DND-41 (cell line): Measurements from ENCODE around the gene ZSCAN30.

Experiments used
- EZH2 ChIP-seq: IDR thresholded peaks from 3 replicates; pipeline ENCODE4 v1.6.1; 2012; ENCODE audit warnings: borderline replicate concordance, low read depth, mild to moderate bottlenecking, moderate library complexity, low read length, inconsistent platforms; ENCODE audit not compliant: severe bottlenecking
- TF ChIP-seq, protein P1 (sequence below): IDR thresholded peaks from 2 replicates; pipeline ENCODE4 v1.5.1; 2012; ENCODE audit warnings: borderline replicate concordance, low read length, moderate library complexity, mild to moderate bottlenecking; ENCODE audit not compliant: poor library complexity, severe bottlenecking; ENCODE audit errors: extremely low read depth

DNA sequence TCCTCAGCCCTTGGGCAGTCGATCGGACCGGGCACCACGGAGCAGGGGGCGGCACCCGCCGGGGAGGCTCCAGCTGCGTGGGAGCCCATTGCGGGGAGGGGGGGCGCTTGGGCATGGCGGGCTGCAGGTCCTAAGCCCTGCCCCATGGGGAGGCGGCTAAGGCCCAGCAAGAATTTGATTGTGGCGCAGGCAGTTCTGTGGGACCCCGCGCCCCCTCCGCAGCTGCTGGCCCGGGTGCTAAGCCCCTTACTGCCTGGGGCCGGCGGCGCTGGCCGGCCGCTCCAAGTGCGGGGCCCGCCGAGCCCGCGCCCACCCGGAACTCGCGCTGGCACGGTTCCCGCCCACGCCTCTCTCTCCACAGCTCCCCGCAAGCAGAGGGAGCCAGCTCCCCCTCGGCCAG lies 18.4 kb downstream of the ZSCAN30 start:
- TF ChIP-seq, protein P1, sequence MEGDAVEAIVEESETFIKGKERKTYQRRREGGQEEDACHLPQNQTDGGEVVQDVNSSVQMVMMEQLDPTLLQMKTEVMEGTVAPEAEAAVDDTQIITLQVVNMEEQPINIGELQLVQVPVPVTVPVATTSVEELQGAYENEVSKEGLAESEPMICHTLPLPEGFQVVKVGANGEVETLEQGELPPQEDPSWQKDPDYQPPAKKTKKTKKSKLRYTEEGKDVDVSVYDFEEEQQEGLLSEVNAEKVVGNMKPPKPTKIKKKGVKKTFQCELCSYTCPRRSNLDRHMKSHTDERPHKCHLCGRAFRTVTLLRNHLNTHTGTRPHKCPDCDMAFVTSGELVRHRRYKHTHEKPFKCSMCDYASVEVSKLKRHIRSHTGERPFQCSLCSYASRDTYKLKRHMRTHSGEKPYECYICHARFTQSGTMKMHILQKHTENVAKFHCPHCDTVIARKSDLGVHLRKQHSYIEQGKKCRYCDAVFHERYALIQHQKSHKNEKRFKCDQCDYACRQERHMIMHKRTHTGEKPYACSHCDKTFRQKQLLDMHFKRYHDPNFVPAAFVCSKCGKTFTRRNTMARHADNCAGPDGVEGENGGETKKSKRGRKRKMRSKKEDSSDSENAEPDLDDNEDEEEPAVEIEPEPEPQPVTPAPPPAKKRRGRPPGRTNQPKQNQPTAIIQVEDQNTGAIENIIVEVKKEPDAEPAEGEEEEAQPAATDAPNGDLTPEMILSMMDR = no peak
- TF ChIP-seq EZH2 = no peak
